ENCODE results near the gene SWT1.

SWT1 gene

DNA sequence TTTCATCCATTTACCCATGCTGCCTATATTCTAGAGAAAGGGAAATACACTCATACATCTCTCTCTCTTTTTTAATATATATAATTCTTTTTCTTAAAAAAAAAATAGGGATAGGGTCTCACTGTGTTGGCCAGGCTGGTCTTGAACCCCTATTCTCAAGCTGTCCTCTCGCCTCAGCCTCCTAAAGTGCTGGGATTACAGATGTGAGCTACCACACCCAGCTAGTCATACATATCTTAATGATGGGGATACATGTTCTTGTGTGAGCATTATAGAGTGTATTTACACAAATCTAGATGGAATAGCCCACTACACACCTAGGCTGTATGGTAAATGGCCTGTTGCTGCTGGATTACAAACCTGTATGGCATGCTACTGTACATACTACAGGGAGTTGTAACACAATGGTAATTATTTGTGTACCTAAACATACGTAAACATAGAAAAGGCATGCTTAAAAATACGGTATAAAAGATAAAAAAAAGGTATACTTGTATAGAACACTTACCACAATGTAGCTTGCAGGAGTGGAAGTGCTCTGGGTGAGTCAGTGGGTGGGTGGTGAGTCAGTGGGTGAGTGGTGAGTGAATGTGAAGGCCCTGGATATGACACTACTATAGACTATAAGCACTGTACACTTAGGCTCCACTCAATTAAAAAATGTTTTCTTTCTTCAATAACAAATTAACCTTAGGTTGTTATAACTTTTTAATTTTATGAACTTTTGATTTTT, 87.2 kb downstream of the SWT1 start:
- DNase-seq (no peak), ATAC-seq (ENCODE audit: insufficient read depth, low read depth) (no peak)
- Histone ChIP-seq H3K4me2 (ENCODE audit: insufficient read depth, low read length) (no peak overlapping the region), H3K27me3 (ENCODE audit: insufficient read depth, low read length, poor library complexity) (no peaks in the 10 kb centered on the region), H3K9ac (ENCODE audit: low read depth, low read length) (no peak overlapping the region), H3K4me1 (ENCODE audit: insufficient read depth, low read length) (no peaks in the 10 kb centered on the region), H4K20me1 (ENCODE audit: insufficient read depth, low read length) (no peaks in the 10 kb centered on the region), H3K27ac (ENCODE audit: low read length) (no peak overlapping the region), H3K9me3 (ENCODE audit: insufficient read depth, low read length, severe bottlenecking) (no peaks in the 10 kb centered on the region), H2AFZ (ENCODE audit: low read depth, low read length) (no peak overlapping the region), H3K36me3 (ENCODE audit: insufficient read depth, low read length) (no peaks in the 10 kb centered on the region), H3K79me2 (ENCODE audit: insufficient read depth, low read length) (no peaks in the 10 kb centered on the region), H3K4me3 (ENCODE audit: low read depth in 1 of 2, low read length in 2 of 2) (no peak overlapping the region)
- TF ChIP-seq, protein P1, sequence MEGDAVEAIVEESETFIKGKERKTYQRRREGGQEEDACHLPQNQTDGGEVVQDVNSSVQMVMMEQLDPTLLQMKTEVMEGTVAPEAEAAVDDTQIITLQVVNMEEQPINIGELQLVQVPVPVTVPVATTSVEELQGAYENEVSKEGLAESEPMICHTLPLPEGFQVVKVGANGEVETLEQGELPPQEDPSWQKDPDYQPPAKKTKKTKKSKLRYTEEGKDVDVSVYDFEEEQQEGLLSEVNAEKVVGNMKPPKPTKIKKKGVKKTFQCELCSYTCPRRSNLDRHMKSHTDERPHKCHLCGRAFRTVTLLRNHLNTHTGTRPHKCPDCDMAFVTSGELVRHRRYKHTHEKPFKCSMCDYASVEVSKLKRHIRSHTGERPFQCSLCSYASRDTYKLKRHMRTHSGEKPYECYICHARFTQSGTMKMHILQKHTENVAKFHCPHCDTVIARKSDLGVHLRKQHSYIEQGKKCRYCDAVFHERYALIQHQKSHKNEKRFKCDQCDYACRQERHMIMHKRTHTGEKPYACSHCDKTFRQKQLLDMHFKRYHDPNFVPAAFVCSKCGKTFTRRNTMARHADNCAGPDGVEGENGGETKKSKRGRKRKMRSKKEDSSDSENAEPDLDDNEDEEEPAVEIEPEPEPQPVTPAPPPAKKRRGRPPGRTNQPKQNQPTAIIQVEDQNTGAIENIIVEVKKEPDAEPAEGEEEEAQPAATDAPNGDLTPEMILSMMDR (IDR thresholded peaks at IDR 0.05; ENCODE audit: borderline replicate concordance, extremely low read depth, low read length, poor library complexity, severe bottlenecking): no peak
- TF ChIP-seq EZH2 (IDR thresholded peaks at IDR 0.05; ENCODE audit: borderline replicate concordance, low read depth, low read length, severe bottlenecking): no peak

DNA sequence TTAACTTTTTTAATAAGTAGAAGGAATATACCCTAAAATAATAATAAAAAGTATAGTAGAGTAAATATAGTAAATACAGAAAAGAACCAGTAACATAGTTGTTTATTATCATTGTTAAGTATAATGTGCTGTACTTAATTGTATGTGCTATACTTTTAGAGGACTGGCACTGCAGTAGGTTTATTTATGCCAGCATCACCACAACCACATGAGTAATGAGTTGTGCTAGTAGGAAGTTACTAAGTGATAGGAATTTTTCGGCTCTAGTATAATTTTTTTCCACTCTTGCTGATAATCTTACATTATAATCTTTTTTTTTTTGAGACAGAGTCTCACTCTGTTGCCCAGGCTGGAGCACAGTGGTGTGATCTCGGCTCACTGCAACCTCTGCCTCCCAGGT, 88.5 kb downstream of the SWT1 start:
- Histone ChIP-seq H3K9ac (ENCODE audit: low read depth, low read length) (no peak overlapping the region), H3K79me2 (ENCODE audit: insufficient read depth, low read length) (no peaks in the 10 kb centered on the region), H3K4me3 (ENCODE audit: low read depth in 1 of 2, low read length in 2 of 2) (no peak overlapping the region), H3K27ac (ENCODE audit: low read length) (no peak overlapping the region), H3K9me3 (ENCODE audit: insufficient read depth, low read length, severe bottlenecking) (no peaks in the 10 kb centered on the region), H2AFZ (ENCODE audit: low read depth, low read length) (no peak overlapping the region), H3K4me2 (ENCODE audit: insufficient read depth, low read length) (no peak overlapping the region), H3K36me3 (ENCODE audit: insufficient read depth, low read length) (no peaks in the 10 kb centered on the region), H4K20me1 (ENCODE audit: insufficient read depth, low read length) (no peaks in the 10 kb centered on the region), H3K27me3 (ENCODE audit: insufficient read depth, low read length, poor library complexity) (no peaks in the 10 kb centered on the region), H3K4me1 (ENCODE audit: insufficient read depth, low read length) (no peaks in the 10 kb centered on the region)
- no peak for ATAC-seq (ENCODE audit: insufficient read depth, low read depth)
- no peak for DNase-seq
- TF ChIP-seq EZH2 (IDR thresholded peaks at IDR 0.05; ENCODE audit: borderline replicate concordance, low read depth, low read length, severe bottlenecking): no peak
- TF ChIP-seq, protein P1 (IDR thresholded peaks at IDR 0.05; ENCODE audit: borderline replicate concordance, extremely low read depth, low read length, poor library complexity, severe bottlenecking): no peak

DNA sequence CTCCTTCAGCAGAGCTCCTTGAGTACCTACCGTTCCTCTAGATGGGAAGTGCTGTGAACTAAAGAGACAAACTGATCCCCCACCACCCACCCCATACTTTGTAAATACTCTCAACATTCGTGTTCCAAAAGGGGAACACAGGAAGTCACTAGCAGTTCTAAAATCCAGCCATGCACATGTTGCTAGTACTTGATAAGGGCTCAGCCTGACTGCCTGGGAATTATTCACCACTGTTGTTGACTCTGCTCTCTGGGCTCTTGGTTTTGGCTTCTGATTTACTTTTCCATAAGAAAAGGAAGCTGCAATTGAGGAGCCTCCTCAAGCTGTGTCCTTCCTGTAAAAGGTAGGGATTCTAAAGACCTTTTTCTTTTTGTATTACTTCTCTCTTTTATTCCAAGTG, 92.6 kb downstream of the SWT1 start:
- ATAC-seq (ENCODE audit: insufficient read depth, low read depth): no peak
- Histone ChIP-seq H3K27me3 (ENCODE audit: insufficient read depth, low read length, poor library complexity) (no peaks in the 10 kb centered on the region), H3K4me1 (ENCODE audit: insufficient read depth, low read length) (no peaks in the 10 kb centered on the region), H3K27ac (ENCODE audit: low read length) (no peak overlapping the region), H3K4me2 (ENCODE audit: insufficient read depth, low read length) (no peak overlapping the region), H3K36me3 (ENCODE audit: insufficient read depth, low read length) (no peaks in the 10 kb centered on the region), H3K9ac (ENCODE audit: low read depth, low read length) (no peak overlapping the region), H4K20me1 (ENCODE audit: insufficient read depth, low read length) (no peaks in the 10 kb centered on the region), H2AFZ (ENCODE audit: low read depth, low read length) (no peak overlapping the region), H3K4me3 (ENCODE audit: low read depth in 1 of 2, low read length in 2 of 2) (no peak overlapping the region), H3K79me2 (ENCODE audit: insufficient read depth, low read length) (no peaks in the 10 kb centered on the region), H3K9me3 (ENCODE audit: insufficient read depth, low read length, severe bottlenecking) (no peaks in the 10 kb centered on the region)
- TF ChIP-seq EZH2 (IDR thresholded peaks at IDR 0.05; ENCODE audit: borderline replicate concordance, low read depth, low read length, severe bottlenecking): no peak
- TF ChIP-seq, protein P1 (IDR thresholded peaks at IDR 0.05; ENCODE audit: borderline replicate concordance, extremely low read depth, low read length, poor library complexity, severe bottlenecking): no peak
- DNase-seq: no peak
